Natural killer cell (primary cell): ENCODE data around the gene NCR3LG1. TPM values are rescaled to one million over a fixed set of nuclear protein-coding genes. Genes with fewer than 3 reads are reported as not detected.

Experiments used
- ATAC-seq, 3 donors: fragments of 150-1000 bp in 2 of 3; fragments of 200-7000 bp in 1 of 3; cut with Tn5 transposase; 1 replicate in 1 of 3; 2 replicates in 2 of 3; pipeline ENCODE4 v1.10.0; 2021; ENCODE audit warnings: mild to moderate bottlenecking in 2 of 3, moderate library complexity in 2 of 3
- DNase-seq, 2 donors: peaks; one replicate each; pipeline versions ENCODE4 v3.0.0 to v3.0.0-alpha.2; 2013 to 2021; ENCODE audit warnings: mixed read lengths in 1 of 2
- H3K27ac ChIP-seq: one replicate; pipeline ENCODE4 v1.5.1; 2013; ENCODE audit warnings: mild to moderate bottlenecking, low read length
- H3K27me3 ChIP-seq: one replicate; pipeline ENCODE4 v1.6.1; 2013; ENCODE audit warnings: low read length; ENCODE audit not compliant: control insufficient read depth, insufficient read depth
- H3K36me3 ChIP-seq: one replicate; pipeline ENCODE4 v1.6.1; 2013; ENCODE audit warnings: low read length; ENCODE audit not compliant: control insufficient read depth, insufficient read depth
- H3K4me1 ChIP-seq: one replicate; pipeline ENCODE4 v1.6.1; 2013; ENCODE audit warnings: low read length; ENCODE audit not compliant: control insufficient read depth, insufficient read depth
- H3K4me3 ChIP-seq: one replicate; pipeline ENCODE4 v1.5.1; 2013; ENCODE audit warnings: low read length
- H3K9me3 ChIP-seq: one replicate; pipeline ENCODE4 v1.6.1; 2013; ENCODE audit warnings: low read length; ENCODE audit not compliant: control insufficient read depth, insufficient read depth
- H3K27ac Mint-ChIP-seq, 2 donors: one replicate each; pipeline ENCODE4 v1.8.0; 2022; ENCODE audit warnings: mild to moderate bottlenecking in 2 of 2, mixed read lengths in 2 of 2, moderate library complexity in 1 of 2
- H3K27me3 Mint-ChIP-seq, 2 donors: one replicate each; pipeline ENCODE4 v1.8.0; 2022; ENCODE audit warnings: low read depth in 2 of 2, mixed read lengths in 2 of 2
- H3K36me3 Mint-ChIP-seq: one replicate; pipeline ENCODE4 v1.8.0; 2022; ENCODE audit warnings: mixed read lengths
- H3K4me1 Mint-ChIP-seq, 2 donors: one replicate each; pipeline ENCODE4 v1.8.0; 2022; ENCODE audit warnings: mixed read lengths in 2 of 2
- H3K4me3 Mint-ChIP-seq: one replicate; pipeline ENCODE4 v1.8.0; 2022; ENCODE audit warnings: mild to moderate bottlenecking, moderate library complexity, mixed read lengths
- H3K9me3 Mint-ChIP-seq, 2 donors: one replicate each; pipeline ENCODE4 v1.8.0; 2022; ENCODE audit warnings: mixed read lengths in 2 of 2
- WGBS: methylation state at CpG from one replicate; pipeline ENCODE4 v1.1.7; 2013; ENCODE audit warnings: missing lambda C conversion rate; ENCODE audit not compliant: insufficient coverage; 5-methylcytosine and 5-hydroxymethylcytosine counted together
- intact Hi-C: fragments of 100-400 bp; cut with micrococcal nuclease; formaldehyde crosslinking; loops from one replicate; pipeline ENCODE4 v1.14.2; 2022
- total RNA-seq, 4 donors: library from RNA; stranded (reverse); fragments of 120-200 nt in 1 of 4; gene quantifications; one replicate each; pipeline versions ENCODE4 v1.2.3 to v1.2.4, GENCODE V29; 2013 to 2022
- TF ChIP-seq, protein P1 (sequence below): fragments of 200-600 bp; IDR thresholded peaks from one replicate; pipeline ENCODE4 v1.8.0; 2022; ENCODE audit warnings: antibody characterized with exemption

NCR3LG1 gene
- 10 to 100 TPM in 1 of 3 donors, 1 to 10 TPM in 2; 6.3 to 10.1 (median 9.7) TPM for total RNA-seq
- total RNA-seq (2013): 4.1 TPM

GRCh38 chr11:17351510-17352176 lies at the start of gene NCR3LG1:
NCR3LG1 (plus strand) TSS chr11:17351800; CDS start chr11:17351970, 170 bp downstream.
- DNase-seq (peak; percentile 69 to 87), ATAC-seq (peak; percentile 68 to 79 (median 76))
- H3K27ac ChIP-seq: peak within 1 kb of the TSS; percentile 37
- WGBS: under 1% methylated on average over 61 of the region's 61 CpGs
- H3K36me3 ChIP-seq: no peaks in the 10 kb centered on the region
- intact Hi-C loops: loop anchor here (1.0 to 10.0 kb wide), 3 partner anchors 75 to 144 kb away; partner anchors contain the start of genes NUCB2 and PIK3C2A
- Mint-ChIP-seq H3K27ac (peak within 1 kb of the TSS; percentile 88), H3K27me3 (no peaks in the 10 kb centered on the region), H3K4me1 (peaks cover 36 to 38% of the 10 kb centered on the region in 2 donors), H3K9me3 (no peaks in the 10 kb centered on the region), H3K36me3 (no peaks in the 10 kb centered on the region), H3K4me3 (peak within 1 kb of the TSS; percentile 93)
- peak within 1 kb of the TSS; percentile 41 for H3K4me3 ChIP-seq
- H3K4me1 ChIP-seq: peaks cover 20% of the 10 kb centered on the region
- no peaks in the 10 kb centered on the region for H3K27me3 ChIP-seq
- TF ChIP-seq, protein P1, sequence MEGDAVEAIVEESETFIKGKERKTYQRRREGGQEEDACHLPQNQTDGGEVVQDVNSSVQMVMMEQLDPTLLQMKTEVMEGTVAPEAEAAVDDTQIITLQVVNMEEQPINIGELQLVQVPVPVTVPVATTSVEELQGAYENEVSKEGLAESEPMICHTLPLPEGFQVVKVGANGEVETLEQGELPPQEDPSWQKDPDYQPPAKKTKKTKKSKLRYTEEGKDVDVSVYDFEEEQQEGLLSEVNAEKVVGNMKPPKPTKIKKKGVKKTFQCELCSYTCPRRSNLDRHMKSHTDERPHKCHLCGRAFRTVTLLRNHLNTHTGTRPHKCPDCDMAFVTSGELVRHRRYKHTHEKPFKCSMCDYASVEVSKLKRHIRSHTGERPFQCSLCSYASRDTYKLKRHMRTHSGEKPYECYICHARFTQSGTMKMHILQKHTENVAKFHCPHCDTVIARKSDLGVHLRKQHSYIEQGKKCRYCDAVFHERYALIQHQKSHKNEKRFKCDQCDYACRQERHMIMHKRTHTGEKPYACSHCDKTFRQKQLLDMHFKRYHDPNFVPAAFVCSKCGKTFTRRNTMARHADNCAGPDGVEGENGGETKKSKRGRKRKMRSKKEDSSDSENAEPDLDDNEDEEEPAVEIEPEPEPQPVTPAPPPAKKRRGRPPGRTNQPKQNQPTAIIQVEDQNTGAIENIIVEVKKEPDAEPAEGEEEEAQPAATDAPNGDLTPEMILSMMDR: no peak
- no peaks in the 10 kb centered on the region for H3K9me3 ChIP-seq

DNA sequence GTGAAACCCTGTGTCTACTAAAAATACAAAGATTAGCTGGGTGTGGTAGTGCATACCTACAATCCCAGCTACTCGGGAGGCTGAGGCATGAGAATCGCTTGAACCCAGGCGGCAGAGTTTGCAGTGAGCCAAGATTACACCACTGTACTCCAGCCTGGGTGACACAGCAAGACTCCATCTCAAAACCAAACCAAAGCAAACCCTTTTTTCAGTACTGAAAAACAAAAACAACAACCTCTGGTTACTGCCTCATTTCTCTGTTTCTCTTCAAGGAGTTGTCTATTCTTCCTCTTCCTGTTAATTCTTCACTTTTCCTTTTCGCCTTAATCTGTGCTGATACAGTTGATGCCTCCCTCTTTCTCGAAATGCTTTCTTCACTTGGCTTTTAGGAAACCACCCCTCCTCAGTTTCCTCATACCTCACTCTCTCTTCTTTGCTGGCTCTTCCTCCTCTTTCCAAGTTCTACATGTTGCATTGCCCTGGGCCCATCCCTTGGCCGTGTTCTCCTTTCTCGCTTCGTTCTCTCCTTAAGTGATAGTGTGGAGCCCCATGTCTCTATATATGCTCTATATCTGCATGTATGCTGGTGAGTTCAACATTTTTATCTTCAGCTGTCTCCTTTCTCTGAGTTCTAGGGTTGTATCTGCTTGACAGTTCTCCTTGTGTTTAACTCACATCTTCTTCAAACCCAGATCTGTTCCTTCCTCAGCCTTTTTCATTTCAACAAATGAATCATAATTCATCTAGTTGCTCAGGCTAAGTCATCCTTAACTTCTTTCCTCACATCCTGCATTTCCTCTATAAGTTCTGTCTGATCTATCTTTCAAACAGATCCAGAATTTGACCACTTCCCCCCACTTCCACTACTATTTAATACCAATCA lies 38.0 kb upstream of the NCR3LG1 start:
- H3K4me1 ChIP-seq: no peaks in the 10 kb centered on the region
- 98% methylated on average over 8 of the region's 8 CpGs for WGBS
- intact Hi-C loops: no loop called here
- no peaks in the 10 kb centered on the region for H3K9me3 ChIP-seq
- no peak overlapping the region for H3K27ac ChIP-seq
- H3K27me3 ChIP-seq: no peaks in the 10 kb centered on the region
- TF ChIP-seq, protein P1: no peak
- Mint-ChIP-seq H3K9me3 (no peaks in the 10 kb centered on the region), H3K4me3 (no peak overlapping the region), H3K27me3 (no peaks in the 10 kb centered on the region), H3K36me3 (peaks cover 10% of the 10 kb centered on the region), H3K4me1 (no peaks in the 10 kb centered on the region), H3K27ac (no peak overlapping the region)
- peaks cover 47% of the 10 kb centered on the region for H3K36me3 ChIP-seq
- no peak for ATAC-seq
- no peak overlapping the region for H3K4me3 ChIP-seq
- DNase-seq: no peak

- Mint-ChIP-seq H3K27ac (no peak overlapping the region), H3K36me3 (peaks cover 10% of the 10 kb centered on the region), H3K4me3 (no peak overlapping the region), H3K27me3 (no peaks in the 10 kb centered on the region), H3K9me3 (no peaks in the 10 kb centered on the region), H3K4me1 (no peaks in the 10 kb centered on the region)
- intact Hi-C loops: no loop called here
- ATAC-seq (no peak), DNase-seq (no peak)
- Histone ChIP-seq H3K27ac (no peak overlapping the region), H3K36me3 (peaks cover 47% of the 10 kb centered on the region), H3K4me1 (no peaks in the 10 kb centered on the region), H3K9me3 (no peaks in the 10 kb centered on the region), H3K4me3 (no peak overlapping the region), H3K27me3 (no peaks in the 10 kb centered on the region)
- WGBS: 100% methylated on average over 1 of the region's 1 CpG
- TF ChIP-seq, protein P1: no peak
Measured at GRCh38 chr11:17314232-17314547, 37.4 kb upstream of the NCR3LG1 start.
